Esophagus muscularis mucosa (tissue), 4 donors: ENCODE data around the gene FBXL7. TPM values are rescaled to one million over a fixed set of nuclear protein-coding genes. Genes with fewer than 3 reads are reported as not detected.

Experiments
- DNase-seq: peaks from one replicate; pipeline ENCODE4 v3.0.0-alpha.2; 2017; ENCODE audit errors: extremely low spot score
- H3K27ac ChIP-seq, 4 donors: fragments of 200-600 bp; sonication (generic); replicated peaks in 1 of 4; 1 replicate in 3 of 4; 2 replicates in 1 of 4; pipeline ENCODE4 v1.5.1; 2016 to 2019; ENCODE audit warnings: mild to moderate bottlenecking in 1 of 4
- H3K27me3 ChIP-seq, 4 donors: fragments of 200-600 bp; sonication (generic); one replicate each; pipeline versions ENCODE4 v1.5.1 to v1.6.0; 2016 to 2019
- H3K36me3 ChIP-seq, 4 donors: fragments of 200-600 bp; sonication (generic); one replicate each; pipeline ENCODE4 v1.5.1; 2016 to 2019
- H3K4me1 ChIP-seq, 4 donors: fragments of 200-600 bp; sonication (generic); one replicate each; pipeline ENCODE4 v1.5.1; 2016 to 2019
- H3K4me3 ChIP-seq, 4 donors: fragments of 200-600 bp; sonication (generic); 1 replicate in 2 of 4; 2 replicates in 2 of 4; pipeline ENCODE4 v1.5.1; 2016 to 2019; ENCODE audit warnings: mild to moderate bottlenecking in 4 of 4, moderate library complexity in 1 of 4
- H3K9me3 ChIP-seq, 4 donors: fragments of 200-600 bp; sonication (generic); 1 replicate in 3 of 4; 2 replicates in 1 of 4; pipeline ENCODE4 v1.5.1; 2016 to 2019
- EP300 ChIP-seq: sonication (generic); formaldehyde crosslinking; IDR thresholded peaks from one replicate; pipeline ENCODE4 v1.6.1; 2017; ENCODE audit warnings: antibody characterized with exemption
- POLR2A ChIP-seq: fragments of 450-650 bp; IDR thresholded peaks from one replicate; pipeline ENCODE4 v1.6.1; 2017; ENCODE audit warnings: antibody characterized with exemption, moderate library complexity, mild to moderate bottlenecking, low read depth
- POLR2AphosphoS5 ChIP-seq, 2 donors: sonication (generic); formaldehyde crosslinking; IDR thresholded peaks; one replicate each; pipeline ENCODE4 v1.6.1; 2017; ENCODE audit warnings: antibody characterized with exemption in 2 of 2
- WGBS: methylation state at CpG from one replicate; pipeline ENCODE4 v1.1.5; 2018; 5-methylcytosine and 5-hydroxymethylcytosine counted together
- intact Hi-C: fragments of 100-400 bp; cut with DNase I; formaldehyde crosslinking; loops from one replicate; pipeline ENCODE4 v1.15.1; 2023
- total RNA-seq, 4 donors: library from RNA; depleted of rRNA; stranded (reverse); fragments of >200 nt; gene quantifications; one replicate each; pipeline versions ENCODE4 v1.1.0 to v1.2.1, GENCODE V29; 2016
- TF ChIP-seq, protein P1 (sequence below), 3 experiments: fragments of 200-600 bp in 2 of 3; fragments of 450-650 bp in 1 of 3; sonication (generic) in 2 of 3; IDR thresholded peaks; one replicate each; pipeline ENCODE4 v1.5.1; 2017 to 2019; ENCODE audit warnings: antibody characterized with exemption in 3 of 3, mild to moderate bottlenecking in 2 of 3, moderate library complexity in 1 of 3

Gene FBXL7
- total RNA-seq, 4 donors from 2014 or later: 25.7 to 37.7 (median 27.6) TPM

DNA sequence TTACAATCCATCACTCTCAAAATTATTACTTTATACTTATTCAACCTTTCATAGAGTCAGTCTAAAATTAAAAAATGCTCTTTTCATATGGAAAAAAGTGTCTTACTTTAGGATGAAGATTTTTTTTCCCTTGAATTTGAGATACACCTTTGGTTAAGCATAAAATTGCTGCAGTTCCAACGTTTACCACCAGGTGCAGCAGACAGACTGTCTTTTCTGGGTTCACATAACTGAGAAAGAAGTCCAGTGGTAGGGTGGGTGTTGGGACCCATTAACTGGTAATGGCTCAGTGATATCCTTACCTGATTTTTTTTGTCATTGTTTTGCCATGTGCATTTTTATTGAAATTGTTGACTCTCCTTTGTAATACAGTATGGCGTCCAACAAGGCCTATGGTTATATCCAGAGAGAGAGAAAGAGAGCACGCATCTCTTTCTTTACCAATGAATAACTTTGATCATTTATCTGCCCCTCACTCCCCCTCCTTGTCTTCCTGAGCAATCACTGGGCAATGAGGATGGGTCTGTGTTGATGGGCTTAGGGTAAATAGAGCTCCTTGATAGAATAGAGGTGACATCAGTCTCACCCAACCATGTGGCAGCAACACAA, 98.4 kb downstream of the FBXL7 start:
- peaks cover 0 to 7% (median 2%) of the 10 kb centered on the region in 4 donors for H3K36me3 ChIP-seq
- no peaks in the 10 kb centered on the region for H3K9me3 ChIP-seq
- 65% methylated on average over 3 of the region's 3 CpGs for WGBS
- H3K4me1 ChIP-seq: peaks cover 0 to 7% (median 3%) of the 10 kb centered on the region in 4 donors
- H3K4me3 ChIP-seq: no peak overlapping the region
- H3K27ac ChIP-seq: no peak overlapping the region
- intact Hi-C loops: no loop called here
- no peak for TF ChIP-seq EP300
- TF ChIP-seq POLR2A: no peak
- TF ChIP-seq, protein P1, sequence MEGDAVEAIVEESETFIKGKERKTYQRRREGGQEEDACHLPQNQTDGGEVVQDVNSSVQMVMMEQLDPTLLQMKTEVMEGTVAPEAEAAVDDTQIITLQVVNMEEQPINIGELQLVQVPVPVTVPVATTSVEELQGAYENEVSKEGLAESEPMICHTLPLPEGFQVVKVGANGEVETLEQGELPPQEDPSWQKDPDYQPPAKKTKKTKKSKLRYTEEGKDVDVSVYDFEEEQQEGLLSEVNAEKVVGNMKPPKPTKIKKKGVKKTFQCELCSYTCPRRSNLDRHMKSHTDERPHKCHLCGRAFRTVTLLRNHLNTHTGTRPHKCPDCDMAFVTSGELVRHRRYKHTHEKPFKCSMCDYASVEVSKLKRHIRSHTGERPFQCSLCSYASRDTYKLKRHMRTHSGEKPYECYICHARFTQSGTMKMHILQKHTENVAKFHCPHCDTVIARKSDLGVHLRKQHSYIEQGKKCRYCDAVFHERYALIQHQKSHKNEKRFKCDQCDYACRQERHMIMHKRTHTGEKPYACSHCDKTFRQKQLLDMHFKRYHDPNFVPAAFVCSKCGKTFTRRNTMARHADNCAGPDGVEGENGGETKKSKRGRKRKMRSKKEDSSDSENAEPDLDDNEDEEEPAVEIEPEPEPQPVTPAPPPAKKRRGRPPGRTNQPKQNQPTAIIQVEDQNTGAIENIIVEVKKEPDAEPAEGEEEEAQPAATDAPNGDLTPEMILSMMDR (IDR thresholded peaks at IDR 0.05): peak; percentile 9 to 56 (median 22)
- no peak for DNase-seq
- H3K27me3 ChIP-seq: no peaks in the 10 kb centered on the region

GRCh38 chr5:15600035-15600434, 100.1 kb downstream of the FBXL7 start:
- no peak for DNase-seq
- no peak overlapping the region for H3K4me3 ChIP-seq
- 84% methylated on average over 4 of the region's 4 CpGs for WGBS
- TF ChIP-seq POLR2A (no peak), POLR2AphosphoS5 (IDR thresholded peaks at IDR 0.05) (no peak), EP300 (no peak)
- TF ChIP-seq, protein P1 (IDR thresholded peaks at IDR 0.05): no peak
- no peak overlapping the region for H3K27ac ChIP-seq
- H3K36me3 ChIP-seq: peaks cover 0 to 7% (median 3%) of the 10 kb centered on the region in 4 donors
- peaks cover 0 to 7% (median 3%) of the 10 kb centered on the region in 4 donors for H3K4me1 ChIP-seq
- intact Hi-C loops: no loop called here
- H3K27me3 ChIP-seq: no peaks in the 10 kb centered on the region
- H3K9me3 ChIP-seq: no peaks in the 10 kb centered on the region

DNA sequence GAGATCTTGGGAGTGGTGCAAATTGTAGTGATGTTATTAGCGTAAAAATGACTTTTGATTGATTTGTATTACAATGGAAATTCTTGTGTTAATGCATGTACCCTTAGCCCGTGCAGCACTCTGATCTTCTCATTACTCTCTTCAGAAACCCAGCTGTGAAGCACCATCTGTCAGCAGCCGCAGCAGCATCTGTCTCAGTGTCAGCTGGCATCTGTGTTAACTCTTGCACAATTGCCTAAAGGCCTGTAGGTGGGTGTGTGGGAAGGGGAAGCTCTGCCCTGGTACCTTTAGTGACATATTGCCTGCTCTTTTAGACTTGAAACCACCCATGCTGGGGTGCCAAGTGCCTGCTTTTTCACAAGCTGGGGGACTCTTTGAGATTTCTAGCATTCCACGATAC, 101.3 kb downstream of the FBXL7 start:
- WGBS: 82% methylated on average over 4 of the region's 4 CpGs
- Histone ChIP-seq H3K4me3 (no peak overlapping the region), H3K4me1 (peaks cover 0 to 7% (median 3%) of the 10 kb centered on the region in 4 donors), H3K27me3 (no peaks in the 10 kb centered on the region), H3K36me3 (peaks cover 0 to 7% (median 4%) of the 10 kb centered on the region in 4 donors), H3K27ac (no peak overlapping the region), H3K9me3 (no peaks in the 10 kb centered on the region)
- intact Hi-C loops: no loop called here
- no peak for DNase-seq
- no peak for TF ChIP-seq POLR2AphosphoS5 (IDR thresholded peaks at IDR 0.05)
- TF ChIP-seq EP300: no peak
- TF ChIP-seq, protein P1 (IDR thresholded peaks at IDR 0.05): no peak
- no peak for TF ChIP-seq POLR2A

GRCh38 chr5:15601853-15602252, 101.9 kb downstream of the FBXL7 start:
- 88% methylated on average over 2 of the region's 2 CpGs for WGBS
- peaks cover 0 to 7% (median 4%) of the 10 kb centered on the region in 4 donors for H3K4me1 ChIP-seq
- intact Hi-C loops: no loop called here
- no peak overlapping the region for H3K27ac ChIP-seq
- no peaks in the 10 kb centered on the region for H3K27me3 ChIP-seq
- H3K36me3 ChIP-seq: peaks cover 0 to 7% (median 4%) of the 10 kb centered on the region in 4 donors
- no peak for DNase-seq
- no peak overlapping the region for H3K4me3 ChIP-seq
- H3K9me3 ChIP-seq: no peaks in the 10 kb centered on the region
- no peak for TF ChIP-seq POLR2AphosphoS5 (IDR thresholded peaks at IDR 0.05)
- no peak for TF ChIP-seq EP300
- TF ChIP-seq, protein P1 (IDR thresholded peaks at IDR 0.05): no peak
- TF ChIP-seq POLR2A: no peak

GRCh38 chr5:15604986-15605385, 105.0 kb downstream of the FBXL7 start:
- no peak for DNase-seq
- intact Hi-C loops: no loop called here
- 98% methylated on average over 2 of the region's 2 CpGs for WGBS
- Histone ChIP-seq H3K4me1 (peaks cover 0 to 6% (median 3%) of the 10 kb centered on the region in 4 donors), H3K36me3 (peaks cover 0 to 7% (median 4%) of the 10 kb centered on the region in 4 donors), H3K9me3 (no peaks in the 10 kb centered on the region), H3K4me3 (no peak overlapping the region), H3K27me3 (no peaks in the 10 kb centered on the region), H3K27ac (no peak overlapping the region)
- TF ChIP-seq POLR2AphosphoS5 (IDR thresholded peaks at IDR 0.05): no peak
- TF ChIP-seq EP300: no peak
- TF ChIP-seq, protein P1 (IDR thresholded peaks at IDR 0.05): no peak
- TF ChIP-seq POLR2A: no peak
